ENCODE data around the gene IGIP.
A peak's percentile ranks its signal among the peaks of the same experiment; 100 is the strongest.

The IGIP gene

DNA sequence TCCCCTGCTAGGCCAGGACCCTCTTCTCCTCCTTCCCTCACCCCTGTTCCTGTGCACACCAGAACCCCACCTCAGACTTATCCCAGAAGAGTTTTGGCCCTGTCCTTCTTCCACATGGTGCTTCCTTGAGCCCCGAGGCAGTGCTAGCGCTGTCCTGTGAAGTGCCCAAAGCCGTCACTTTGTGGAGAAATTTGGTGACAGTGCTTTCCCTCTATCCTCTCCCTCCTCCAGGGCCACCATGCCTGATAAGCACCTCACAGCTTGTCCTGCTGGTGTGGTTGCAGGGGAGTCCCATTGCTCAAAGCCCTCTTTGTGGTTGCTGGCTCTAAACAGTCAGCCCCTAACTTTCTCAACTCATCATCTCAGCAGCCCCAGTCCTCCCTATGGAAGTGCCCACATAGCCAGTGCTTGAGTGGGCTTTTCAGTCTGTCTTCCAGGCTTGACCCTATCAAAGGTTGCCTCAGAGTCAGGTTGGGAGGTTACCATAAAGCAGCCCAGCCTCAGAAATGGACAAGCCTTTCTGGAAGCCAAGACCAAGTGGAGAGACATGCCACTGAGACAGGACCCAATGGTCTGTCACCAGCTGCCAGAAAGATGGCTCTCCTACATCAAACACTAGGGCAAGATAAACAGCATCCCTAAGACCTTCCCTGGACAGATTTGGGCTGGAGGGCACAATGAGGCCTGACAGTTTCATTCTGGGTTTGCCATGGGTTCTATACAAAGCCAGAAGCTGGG, 18.0 kb downstream of the IGIP start:
- Histone ChIP-seq H3K4me1 (ENCODE audit: insufficient read depth, low read length) (no peaks in the 10 kb centered on the region), H3K4me3 (ENCODE audit: low read length) (no peak overlapping the region), H3K9me3 (ENCODE audit: insufficient read depth, low read depth, low read length) (no peaks in the 10 kb centered on the region), H3K9ac (ENCODE audit: low read depth, low read length) (no peak overlapping the region), H3K27ac (ENCODE audit: low read depth, low read length) (no peak overlapping the region), H3K36me3 (ENCODE audit: insufficient read depth, low read length) (no peaks in the 10 kb centered on the region), H3K27me3 (ENCODE audit: insufficient read depth, low read length) (peaks cover 47% of the 10 kb centered on the region)
- 97% methylated on average over 3 of the region's 3 CpGs for WGBS

DNA sequence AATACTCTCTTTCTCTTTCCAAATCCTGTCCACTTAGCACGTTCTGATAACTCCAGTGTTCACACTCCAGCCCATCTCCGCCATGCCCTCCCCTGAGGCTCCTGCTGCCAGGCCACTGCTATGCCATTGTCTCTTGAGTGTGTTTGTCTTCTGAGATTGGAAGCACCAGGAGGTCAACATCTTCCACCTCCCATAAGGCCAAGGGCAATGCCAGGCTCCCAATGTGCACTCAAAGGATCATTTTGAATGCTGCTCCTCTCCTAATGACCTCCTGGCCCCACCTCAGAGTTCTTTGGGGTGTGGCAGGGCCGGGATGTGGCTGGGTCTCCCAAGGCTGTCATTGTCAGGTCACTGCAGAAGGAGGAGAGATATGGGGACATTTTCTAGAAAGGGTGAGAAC, 19.5 kb downstream of the IGIP start:
- H3K36me3 ChIP-seq (ENCODE audit: insufficient read depth, low read length): no peaks in the 10 kb centered on the region
- H3K4me3 ChIP-seq (ENCODE audit: low read length): no peak overlapping the region; the same call in 1 of the 2 replicates
- H3K9ac ChIP-seq (ENCODE audit: low read depth, low read length): no peak overlapping the region
- H3K4me1 ChIP-seq (ENCODE audit: insufficient read depth, low read length): no peaks in the 10 kb centered on the region
- H3K27me3 ChIP-seq (ENCODE audit: insufficient read depth, low read length): peaks cover 47% of the 10 kb centered on the region
- no peaks in the 10 kb centered on the region for H3K9me3 ChIP-seq (ENCODE audit: insufficient read depth, low read depth, low read length)
- no peak overlapping the region for H3K27ac ChIP-seq (ENCODE audit: low read depth, low read length)
- WGBS: 74% methylated on average over 3 of the region's 3 CpGs

DNA sequence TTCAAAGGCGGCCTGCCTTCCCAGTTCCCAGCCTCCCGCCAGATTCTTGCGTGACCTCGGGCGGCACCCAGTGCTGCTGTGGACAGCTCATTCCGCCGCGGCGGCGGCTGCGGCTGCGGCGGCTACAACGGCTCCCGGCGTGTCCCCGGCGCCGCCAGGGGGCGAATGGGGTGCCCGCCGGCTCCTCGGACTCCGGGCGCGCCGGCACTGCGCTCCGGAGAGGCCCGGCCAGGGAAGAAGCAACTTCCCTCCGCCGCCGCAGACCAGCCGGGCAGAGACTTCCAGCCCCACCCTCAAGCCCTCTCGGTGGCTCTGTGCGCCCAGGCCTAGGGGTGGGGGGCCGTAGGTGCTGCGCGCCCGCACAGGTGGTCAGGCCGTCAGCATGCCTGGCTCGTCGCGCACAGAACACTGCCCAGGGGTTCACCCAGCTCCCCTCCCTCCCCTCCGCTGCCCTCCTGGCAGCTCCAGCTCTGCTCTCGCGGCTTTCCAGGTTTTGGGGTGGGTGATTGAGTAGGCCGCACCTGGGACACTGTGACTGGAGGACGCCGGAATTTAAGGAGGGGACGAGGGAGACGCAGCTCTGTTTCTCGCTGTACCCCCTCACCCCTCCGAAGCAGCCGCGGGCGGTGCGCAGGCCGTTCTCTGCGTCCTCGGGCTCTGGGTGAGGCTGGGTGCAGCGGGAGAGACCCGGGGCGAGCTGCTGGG, 20.2 kb downstream of the IGIP start:
- no peaks in the 10 kb centered on the region for H3K4me1 ChIP-seq (ENCODE audit: insufficient read depth, low read length)
- no peak overlapping the region for H3K27ac ChIP-seq (ENCODE audit: low read depth, low read length)
- peak overlapping the region; percentile 44; the same call in 1 of the 2 replicates for H3K9ac ChIP-seq (ENCODE audit: low read depth, low read length)
- no peaks in the 10 kb centered on the region for H3K36me3 ChIP-seq (ENCODE audit: insufficient read depth, low read length)
- WGBS: 1% methylated on average over 58 of the region's 64 CpGs
- H3K4me3 ChIP-seq (ENCODE audit: low read length): peak overlapping the region; percentile 65
- no peaks in the 10 kb centered on the region for H3K9me3 ChIP-seq (ENCODE audit: insufficient read depth, low read depth, low read length)
- peaks cover 44% of the 10 kb centered on the region for H3K27me3 ChIP-seq (ENCODE audit: insufficient read depth, low read length)

DNA sequence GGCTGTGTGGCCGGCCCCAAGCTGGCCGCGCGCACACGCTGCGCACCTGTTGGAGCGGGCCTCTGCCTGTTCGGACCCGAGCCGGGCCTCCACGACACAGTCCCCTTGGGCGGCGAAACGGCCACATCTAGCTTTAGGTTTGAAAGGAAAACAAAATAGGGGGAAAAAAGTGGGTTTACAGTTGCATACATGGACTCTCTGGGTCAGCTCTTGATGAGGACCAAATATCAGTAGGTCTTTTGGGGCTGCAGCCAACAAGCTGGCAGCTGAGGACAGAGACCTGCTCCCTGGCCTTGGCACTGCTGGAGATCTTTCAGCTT, 20.7 kb downstream of the IGIP start:
- 7% methylated on average over 14 of the region's 14 CpGs for WGBS
- no peaks in the 10 kb centered on the region for H3K9me3 ChIP-seq (ENCODE audit: insufficient read depth, low read depth, low read length)
- peak overlapping the region; percentile 65 for H3K4me3 ChIP-seq (ENCODE audit: low read length)
- H3K27ac ChIP-seq (ENCODE audit: low read depth, low read length): no peak overlapping the region
- H3K27me3 ChIP-seq (ENCODE audit: insufficient read depth, low read length): peaks cover 44% of the 10 kb centered on the region
- peak overlapping the region; percentile 44; the same call in 1 of the 2 replicates for H3K9ac ChIP-seq (ENCODE audit: low read depth, low read length)
- H3K4me1 ChIP-seq (ENCODE audit: insufficient read depth, low read length): no peaks in the 10 kb centered on the region
- H3K36me3 ChIP-seq (ENCODE audit: insufficient read depth, low read length): no peaks in the 10 kb centered on the region

DNA sequence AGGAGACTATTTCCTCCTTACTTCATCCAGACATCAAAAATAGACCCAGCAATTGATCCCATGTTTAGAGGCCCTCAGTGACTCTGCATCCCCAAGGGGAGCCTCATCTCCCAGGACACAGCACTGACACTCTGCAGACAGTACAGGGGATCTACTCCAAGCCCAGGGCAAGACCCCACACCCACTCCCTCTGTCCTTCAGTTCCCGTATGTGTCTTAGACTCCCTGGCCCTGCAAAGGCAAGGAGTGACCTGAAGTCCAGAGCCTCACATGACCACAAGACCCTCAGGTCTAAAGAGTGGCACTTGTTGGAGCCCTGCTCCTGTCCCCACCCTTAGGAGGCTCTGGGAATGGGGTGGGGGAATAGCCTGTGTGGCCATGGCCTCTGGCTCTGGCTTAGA, 21.7 kb downstream of the IGIP start:
- no peaks in the 10 kb centered on the region for H3K9me3 ChIP-seq (ENCODE audit: insufficient read depth, low read depth, low read length)
- no peaks in the 10 kb centered on the region for H3K36me3 ChIP-seq (ENCODE audit: insufficient read depth, low read length)
- no peak overlapping the region for H3K4me3 ChIP-seq (ENCODE audit: low read length)
- H3K27ac ChIP-seq (ENCODE audit: low read depth, low read length): no peak overlapping the region
- H3K27me3 ChIP-seq (ENCODE audit: insufficient read depth, low read length): peaks cover 44% of the 10 kb centered on the region
- H3K9ac ChIP-seq (ENCODE audit: low read depth, low read length): no peak overlapping the region
- H3K4me1 ChIP-seq (ENCODE audit: insufficient read depth, low read length): peaks cover 5% of the 10 kb centered on the region; the same call in 1 of the 2 replicates
- 88% methylated on average over 1 of the region's 1 CpG for WGBS

DNA sequence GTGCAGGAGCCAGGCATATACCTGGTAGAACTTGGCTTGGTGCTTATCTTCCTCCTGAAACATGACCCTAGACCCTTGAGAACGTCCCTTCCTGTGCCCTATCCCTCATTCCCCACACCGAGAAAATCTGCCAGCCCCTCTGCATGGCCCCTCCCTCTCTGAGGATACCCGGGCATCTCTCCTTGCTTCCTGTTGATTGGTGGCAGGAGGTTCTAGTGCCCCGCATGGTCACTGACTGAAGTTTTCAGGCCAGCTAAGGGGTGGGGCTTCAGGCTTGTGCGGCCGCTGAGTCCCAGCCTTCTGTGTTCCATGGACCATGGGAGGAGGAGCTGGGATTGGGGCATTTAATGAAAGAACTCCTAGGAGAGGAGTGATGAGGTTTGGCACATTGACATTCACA, 22.8 kb downstream of the IGIP start:
- H3K4me3 ChIP-seq (ENCODE audit: low read length): no peak overlapping the region
- H3K27ac ChIP-seq (ENCODE audit: low read depth, low read length): no peak overlapping the region
- peaks cover 16% of the 10 kb centered on the region for H3K4me1 ChIP-seq (ENCODE audit: insufficient read depth, low read length)
- H3K9ac ChIP-seq (ENCODE audit: low read depth, low read length): no peak overlapping the region
- peaks cover 55% of the 10 kb centered on the region for H3K27me3 ChIP-seq (ENCODE audit: insufficient read depth, low read length)
- no peaks in the 10 kb centered on the region for H3K36me3 ChIP-seq (ENCODE audit: insufficient read depth, low read length)
- WGBS: 13% methylated on average over 6 of the region's 6 CpGs
- no peaks in the 10 kb centered on the region for H3K9me3 ChIP-seq (ENCODE audit: insufficient read depth, low read depth, low read length)

DNA sequence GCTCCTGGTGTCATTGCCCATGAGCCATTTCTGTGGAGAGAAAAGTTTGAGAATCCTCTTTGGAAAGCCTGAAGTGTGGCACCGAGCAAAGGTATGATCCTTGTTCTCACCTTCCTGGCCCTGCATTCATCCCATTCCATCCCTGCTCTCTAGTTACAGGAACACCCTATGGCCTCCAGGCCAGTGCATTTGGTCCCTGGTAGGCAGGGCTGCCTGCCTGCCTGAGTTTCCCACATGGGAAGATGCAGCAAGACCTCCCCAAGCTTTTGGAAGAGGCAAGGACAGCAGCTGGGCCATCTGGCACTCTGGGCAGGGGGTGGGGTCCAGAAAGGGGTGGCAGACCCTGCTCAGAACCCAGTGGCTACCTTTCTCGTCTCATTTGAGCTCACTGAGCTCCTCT, 24.5 kb downstream of the IGIP start:
- Histone ChIP-seq H3K36me3 (ENCODE audit: insufficient read depth, low read length) (no peaks in the 10 kb centered on the region), H3K27me3 (ENCODE audit: insufficient read depth, low read length) (peaks cover 56% of the 10 kb centered on the region), H3K4me3 (ENCODE audit: low read length) (no peak overlapping the region), H3K4me1 (ENCODE audit: insufficient read depth, low read length) (peaks cover 24% of the 10 kb centered on the region), H3K9me3 (ENCODE audit: insufficient read depth, low read depth, low read length) (no peaks in the 10 kb centered on the region), H3K27ac (ENCODE audit: low read depth, low read length) (no peak overlapping the region), H3K9ac (ENCODE audit: low read depth, low read length) (no peak overlapping the region)
- 89% methylated on average over 2 of the region's 2 CpGs for WGBS

DNA sequence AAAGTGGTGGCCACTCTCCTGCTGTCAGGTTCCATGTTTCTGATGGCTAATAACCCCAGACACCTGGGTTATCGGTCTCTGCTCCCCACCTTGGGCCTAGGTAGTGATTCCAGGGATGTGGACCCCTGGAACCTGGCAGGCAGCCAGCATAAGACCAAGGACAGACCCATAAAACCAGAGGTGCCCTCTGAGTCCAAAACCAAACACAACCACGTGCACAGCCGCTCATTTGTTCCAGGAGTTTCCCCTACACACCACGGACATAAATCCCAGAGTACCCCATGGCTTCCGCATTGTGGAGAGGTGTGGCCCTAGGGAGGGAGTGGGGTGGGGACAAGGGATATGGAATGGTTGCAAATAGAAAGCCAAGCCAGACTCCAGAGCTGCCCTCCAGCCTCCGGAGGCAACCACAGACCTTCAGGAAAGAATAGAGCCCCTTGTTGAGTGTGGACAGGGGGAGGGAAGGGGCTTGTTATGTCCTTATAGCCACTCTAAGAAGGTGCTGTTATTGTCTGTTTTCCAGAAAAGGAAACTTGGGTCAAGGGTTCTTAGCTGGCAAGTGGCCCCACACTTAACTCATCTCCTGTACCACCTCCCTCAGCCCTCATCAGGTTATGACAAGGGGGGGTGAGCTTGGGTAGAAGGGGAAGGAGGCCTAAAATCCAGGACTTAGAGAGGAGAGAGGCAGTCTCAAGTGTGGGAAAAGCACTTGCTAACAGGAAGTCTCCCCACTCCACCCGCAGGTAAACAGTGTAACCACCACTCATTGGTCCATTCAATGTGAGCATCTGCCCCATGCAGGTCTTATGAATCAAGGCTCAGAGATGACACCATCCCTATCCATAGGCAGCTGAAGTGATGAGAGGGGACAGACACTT, 25.6 kb downstream of the IGIP start:
- H3K36me3 ChIP-seq (ENCODE audit: insufficient read depth, low read length): no peaks in the 10 kb centered on the region
- no peak overlapping the region for H3K4me3 ChIP-seq (ENCODE audit: low read length)
- peaks cover 24% of the 10 kb centered on the region for H3K4me1 ChIP-seq (ENCODE audit: insufficient read depth, low read length)
- H3K27me3 ChIP-seq (ENCODE audit: insufficient read depth, low read length): peaks cover 47% of the 10 kb centered on the region
- 77% methylated on average over 7 of the region's 7 CpGs for WGBS
- H3K9me3 ChIP-seq (ENCODE audit: insufficient read depth, low read depth, low read length): no peaks in the 10 kb centered on the region
- H3K9ac ChIP-seq (ENCODE audit: low read depth, low read length): no peak overlapping the region
- no peak overlapping the region for H3K27ac ChIP-seq (ENCODE audit: low read depth, low read length)

DNA sequence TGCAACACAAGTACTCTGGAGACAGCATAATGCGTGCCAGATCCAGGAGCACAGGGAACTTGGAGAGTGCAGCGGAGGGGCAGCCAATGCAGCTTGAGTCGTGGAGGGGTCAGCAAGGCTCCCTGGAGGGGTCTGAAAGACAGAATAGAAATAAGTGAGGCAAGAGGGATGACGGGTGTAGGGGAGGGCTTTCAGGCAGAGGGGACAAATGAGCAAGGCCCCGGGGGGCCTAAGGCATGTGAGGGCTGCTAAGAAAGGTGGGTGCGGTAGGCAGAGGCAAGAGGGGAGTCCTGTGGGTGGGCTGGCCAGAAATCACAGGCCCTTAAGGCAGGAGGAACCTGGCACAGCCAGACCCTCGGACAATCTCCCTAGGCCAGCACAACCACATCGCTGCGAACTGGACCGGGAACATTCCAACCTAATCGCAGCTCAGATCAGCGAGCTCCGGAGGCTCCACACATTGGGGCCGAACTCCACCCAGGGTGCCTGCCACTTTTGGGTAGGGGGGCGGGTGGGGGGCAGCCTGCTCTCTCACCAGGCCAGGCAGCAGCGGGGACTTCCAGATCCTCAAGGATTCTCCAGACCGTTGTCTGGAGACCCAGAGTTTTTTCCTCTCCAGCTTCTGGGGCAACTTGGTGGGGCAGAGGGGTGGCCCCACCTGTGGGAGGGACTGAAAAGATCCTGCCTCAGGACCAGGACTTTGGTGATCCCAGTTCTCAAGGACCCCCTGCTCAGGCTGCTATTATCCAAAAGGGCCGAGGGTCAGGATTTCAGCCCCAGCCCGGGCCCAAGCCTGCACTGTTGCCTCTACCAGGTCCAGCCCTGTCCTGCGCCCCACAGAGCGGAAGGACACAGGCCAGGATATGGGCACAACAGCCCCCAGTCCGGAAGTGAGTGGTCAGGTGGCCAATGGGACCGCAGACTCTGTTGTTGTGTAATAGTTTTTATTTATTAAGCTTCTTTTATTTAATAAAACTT, 26.6 kb downstream of the IGIP start:
- 73% methylated on average over 22 of the region's 23 CpGs for WGBS
- Histone ChIP-seq H3K27ac (ENCODE audit: low read depth, low read length) (no peak overlapping the region), H3K4me1 (ENCODE audit: insufficient read depth, low read length) (peaks cover 24% of the 10 kb centered on the region), H3K36me3 (ENCODE audit: insufficient read depth, low read length) (no peaks in the 10 kb centered on the region), H3K27me3 (ENCODE audit: insufficient read depth, low read length) (peaks cover 38% of the 10 kb centered on the region), H3K9me3 (ENCODE audit: insufficient read depth, low read depth, low read length) (no peaks in the 10 kb centered on the region), H3K9ac (ENCODE audit: low read depth, low read length) (no peak overlapping the region), H3K4me3 (ENCODE audit: low read length) (no peak overlapping the region)

DNA sequence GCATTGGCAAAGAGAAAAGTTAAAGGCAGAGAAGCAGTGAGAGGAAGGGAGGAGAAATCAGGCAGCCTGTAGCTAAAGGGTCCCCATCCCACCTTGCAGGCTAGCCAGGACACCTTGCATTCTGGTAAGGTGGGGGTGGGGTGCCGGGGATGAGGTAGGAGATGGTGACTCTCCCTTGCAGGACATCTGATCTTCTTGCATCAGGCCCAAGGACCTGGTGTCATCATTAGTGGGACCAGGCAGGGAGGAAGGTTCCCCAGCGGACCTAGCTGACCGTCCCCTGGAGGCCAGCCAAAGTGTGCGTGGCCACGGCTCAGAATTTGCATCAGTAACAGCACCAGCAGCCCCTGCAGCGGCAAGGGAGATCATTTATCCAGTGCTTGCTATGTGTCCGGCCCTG, 27.5 kb downstream of the IGIP start:
- no peak overlapping the region for H3K9ac ChIP-seq (ENCODE audit: low read depth, low read length)
- WGBS: 53% methylated on average over 7 of the region's 7 CpGs
- peaks cover 31% of the 10 kb centered on the region for H3K27me3 ChIP-seq (ENCODE audit: insufficient read depth, low read length)
- peaks cover 24% of the 10 kb centered on the region for H3K4me1 ChIP-seq (ENCODE audit: insufficient read depth, low read length)
- H3K4me3 ChIP-seq (ENCODE audit: low read length): no peak overlapping the region
- H3K27ac ChIP-seq (ENCODE audit: low read depth, low read length): no peak overlapping the region
- no peaks in the 10 kb centered on the region for H3K36me3 ChIP-seq (ENCODE audit: insufficient read depth, low read length)
- H3K9me3 ChIP-seq (ENCODE audit: insufficient read depth, low read depth, low read length): no peaks in the 10 kb centered on the region

All from HUES64 (cell line).